HG03520 (cell line): ENCODE data around the gene MSRB2.

ENCODE experiments used
- ATAC-seq: cut with Tn5 transposase; IDR thresholded peaks from one replicate; pipeline ENCODE4 v1.9.1; 2021; ENCODE audit warnings: mild to moderate bottlenecking, moderate library complexity; ENCODE audit not compliant: unreplicated experiment

MSRB2 gene

GRCh38 chr10:23158370-23158769 is 63.0 kb downstream of the MSRB2 start:
- ATAC-seq: no peak

GRCh38 chr10:23171232-23171876 is 76.0 kb downstream of the MSRB2 start:
- no peak for ATAC-seq
